ENCODE results near the gene KLHDC8B. TPM values are rescaled to one million over a fixed set of nuclear protein-coding genes. Genes with fewer than 3 reads are reported as not detected.
A peak's percentile ranks its signal among the peaks of the same experiment; 100 is the strongest.

The KLHDC8B gene
- total RNA-seq: 10 to 100 TPM; 21.9 to 60.8 (median 32.7) TPM

GRCh38 chr3:49171119-49171774, at the start of gene KLHDC8B:
Gene KLHDC8B, plus strand, starts transcription at chr3:49171598. Its CDS starts 1,172 bp downstream, at chr3:49172770.
- H3K4me3 ChIP-seq: peak within 1 kb of the TSS; percentile 58 to 80 (median 70)
- WGBS, 2 donors: 0 to 2% methylated on average over 10 to 40 of the region's 57 CpGs
- peak; percentile 90 to 95 for ATAC-seq (ENCODE audit: low FRiP score in 2 of 2)
- peak; percentile 94 to 97 (median 96) for TF ChIP-seq CTCF (IDR thresholded peaks at IDR 0.05)
- peak; percentile 30 to 69 for TF ChIP-seq POLR2AphosphoS5 (IDR thresholded peaks at IDR 0.05)
- TF ChIP-seq EP300 (IDR thresholded peaks at IDR 0.05): no peak
- TF ChIP-seq POLR2A (IDR thresholded peaks at IDR 0.05): peak in 2 of 4 donors; percentile 36 to 74
- peak within 1 kb of the TSS; percentile 68 to 89 (median 88) for H3K27ac ChIP-seq
- peaks cover 31 to 38% (median 35%) of the 10 kb centered on the region in 4 donors for H3K4me1 ChIP-seq
- no peaks in the 10 kb centered on the region for H3K9me3 ChIP-seq
- peak; percentile 88 to 97 for DNase-seq
- no peaks in the 10 kb centered on the region for H3K27me3 ChIP-seq
- peaks cover 3 to 22% (median 8%) of the 10 kb centered on the region in 4 donors for H3K36me3 ChIP-seq

- no peak overlapping the region for H3K4me3 ChIP-seq
- H3K9me3 ChIP-seq: no peaks in the 10 kb centered on the region
- no peak for TF ChIP-seq POLR2AphosphoS5 (IDR thresholded peaks at IDR 0.05)
- TF ChIP-seq CTCF (IDR thresholded peaks at IDR 0.05): no peak
- no peak for TF ChIP-seq POLR2A (IDR thresholded peaks at IDR 0.05)
- no peak for TF ChIP-seq EP300 (IDR thresholded peaks at IDR 0.05)
- peaks cover 15 to 25% (median 19%) of the 10 kb centered on the region in 4 donors for H3K4me1 ChIP-seq
- ATAC-seq (ENCODE audit: low FRiP score in 2 of 2) (no peak), DNase-seq (no peak)
- peaks cover 33 to 79% (median 74%) of the 10 kb centered on the region in 4 donors for H3K36me3 ChIP-seq
- 93 to 97% methylated on average over 12 of the region's 12 CpGs for WGBS, 2 donors
- H3K27ac ChIP-seq: peak overlapping the region in 1 of 4 donors; percentile 89
- no peaks in the 10 kb centered on the region for H3K27me3 ChIP-seq
Observed at GRCh38 chr3:49122022-49122421, 49.4 kb upstream of the KLHDC8B start.

GRCh38 chr3:49122451-49122850, 48.9 kb upstream of the KLHDC8B start:
- TF ChIP-seq EP300 (IDR thresholded peaks at IDR 0.05) (no peak), POLR2AphosphoS5 (IDR thresholded peaks at IDR 0.05) (no peak), CTCF (IDR thresholded peaks at IDR 0.05) (no peak), POLR2A (IDR thresholded peaks at IDR 0.05) (no peak)

GRCh38 chr3:49122886-49123545, 48.4 kb upstream of the KLHDC8B start:
- WGBS, 2 donors: 92 to 94% methylated on average over 11 to 14 of the region's 17 CpGs
- Histone ChIP-seq H3K27ac (no peak overlapping the region), H3K9me3 (no peaks in the 10 kb centered on the region), H3K4me1 (peaks cover 15 to 25% (median 19%) of the 10 kb centered on the region in 4 donors), H3K4me3 (no peak overlapping the region), H3K27me3 (no peaks in the 10 kb centered on the region), H3K36me3 (peaks cover 23 to 77% (median 68%) of the 10 kb centered on the region in 4 donors)
- DNase-seq: no peak
- ATAC-seq (ENCODE audit: low FRiP score in 2 of 2): no peak
- no peak for TF ChIP-seq POLR2A (IDR thresholded peaks at IDR 0.05)
- TF ChIP-seq POLR2AphosphoS5 (IDR thresholded peaks at IDR 0.05): no peak
- no peak for TF ChIP-seq EP300 (IDR thresholded peaks at IDR 0.05)
- no peak for TF ChIP-seq CTCF (IDR thresholded peaks at IDR 0.05)

More at GRCh38 chr3:49122451-49122850, 48.9 kb upstream of the KLHDC8B start:
- no peak overlapping the region for H3K27ac ChIP-seq
- H3K4me3 ChIP-seq: no peak overlapping the region
- no peaks in the 10 kb centered on the region for H3K27me3 ChIP-seq
- peaks cover 15 to 25% (median 19%) of the 10 kb centered on the region in 4 donors for H3K4me1 ChIP-seq
- H3K36me3 ChIP-seq: peaks cover 29 to 79% (median 72%) of the 10 kb centered on the region in 4 donors
- ATAC-seq (ENCODE audit: low FRiP score in 2 of 2) (no peak), DNase-seq (no peak)
- WGBS, 2 donors: 87 to 92% methylated on average over 2 to 7 of the region's 7 CpGs
- no peaks in the 10 kb centered on the region for H3K9me3 ChIP-seq

All from upper lobe of left lung (tissue), 6 donors.